Neural cell (in vitro differentiated cells): ENCODE data around the gene MCM9. TPM values are rescaled to one million over a fixed set of nuclear protein-coding genes. Genes with fewer than 3 reads are reported as not detected.

Experiments used
- H2AFZ ChIP-seq: fragments of 200-600, 300-800 bp; sonication (generic), shearing (Covaris generic); 2 replicates; pipeline ENCODE4 v1.6.0; 2014; ENCODE audit warnings: low read depth, mild to moderate bottlenecking, antibody characterized with exemption, low read length, moderate library complexity
- H3F3A ChIP-seq: fragments of 200-600 bp; shearing (Covaris generic); 2 replicates; pipeline ENCODE4 v1.6.1; 2016; ENCODE audit warnings: mild to moderate bottlenecking, moderate library complexity, mixed read lengths, antibody characterized with exemption, low read length; ENCODE audit not compliant: insufficient read depth, poor library complexity, severe bottlenecking
- H3K27ac ChIP-seq: fragments of 200-600, 300-800 bp; sonication (generic), shearing (Covaris generic); 2 replicates; pipeline ENCODE4 v1.5.1; 2014; ENCODE audit warnings: mild to moderate bottlenecking, low read length, moderate library complexity
- H3K27me3 ChIP-seq: fragments of 300-800, 200-600 bp; sonication (generic), shearing (Covaris generic); 2 replicates; pipeline ENCODE4 v1.6.0; 2014; ENCODE audit warnings: mild to moderate bottlenecking, low read depth, low read length, moderate library complexity; ENCODE audit not compliant: insufficient read depth
- H3K36me3 ChIP-seq: fragments of 300-800, 200-600 bp; sonication (generic), shearing (Covaris generic); 2 replicates; pipeline ENCODE4 v1.5.1; 2014; ENCODE audit warnings: mild to moderate bottlenecking, antibody characterized with exemption, low read length, moderate library complexity; ENCODE audit not compliant: insufficient read depth
- H3K4me2 ChIP-seq: fragments of 300-800, 200-600 bp; sonication (generic), shearing (Covaris generic); 2 replicates; pipeline ENCODE4 v1.6.0; 2014; ENCODE audit warnings: mild to moderate bottlenecking, low read length
- H3K4me3 ChIP-seq: fragments of 300-800, 200-600 bp; sonication (generic), shearing (Covaris generic); 2 replicates; pipeline ENCODE4 v1.5.1; 2014; ENCODE audit warnings: mild to moderate bottlenecking, low read length, moderate library complexity
- H3K79me2 ChIP-seq: fragments of 200-600 bp; shearing (Covaris generic); replicated peaks from 2 replicates; pipeline ENCODE4 v1.6.0; 2014; ENCODE audit warnings: mild to moderate bottlenecking, low read length, moderate library complexity; ENCODE audit not compliant: insufficient read depth
- H3K9ac ChIP-seq: fragments of 300-800, 200-600 bp; sonication (generic), shearing (Covaris generic); 2 replicates; pipeline ENCODE4 v1.6.1; 2016; ENCODE audit warnings: mild to moderate bottlenecking, low read length, mixed read lengths
- H3K9me2 ChIP-seq: fragments of 200-600 bp; shearing (Covaris generic); 2 replicates; pipeline ENCODE4 v1.6.1; 2016; ENCODE audit warnings: mild to moderate bottlenecking, low read length, mixed read lengths; ENCODE audit not compliant: insufficient read depth
- H3K9me3 ChIP-seq: fragments of 200-600, 300-800 bp; sonication (generic), shearing (Covaris generic); 2 replicates; pipeline ENCODE4 v1.6.1; 2016; ENCODE audit warnings: mild to moderate bottlenecking, mixed run types, low read length, moderate library complexity, mixed read lengths
- H4K20me1 ChIP-seq: fragments of 200-600 bp; shearing (Covaris generic); 2 replicates; pipeline ENCODE4 v1.6.1; 2016; ENCODE audit warnings: mild to moderate bottlenecking, mixed run types; ENCODE audit not compliant: insufficient read depth
- EP300 ChIP-seq: fragments of 450-650 bp; conservative IDR thresholded peaks from 2 replicates; pipeline ENCODE4 v1.6.1; 2014; ENCODE audit warnings: antibody characterized with exemption, mild to moderate bottlenecking, moderate library complexity; ENCODE audit not compliant: poor library complexity, severe bottlenecking
- EZH2 ChIP-seq: fragments of 200-600, 300-800 bp; shearing (Covaris generic), sonication (generic); IDR thresholded peaks from 2 replicates; pipeline ENCODE4 v1.6.1; 2014; ENCODE audit warnings: antibody characterized with exemption, low read length, borderline replicate concordance, mild to moderate bottlenecking; ENCODE audit not compliant: insufficient read depth, poor library complexity, severe bottlenecking
- MXI1 ChIP-seq: fragments of 450-650 bp; conservative IDR thresholded peaks from 2 replicates; pipeline ENCODE4 v1.6.1; 2014; ENCODE audit warnings: antibody characterized with exemption, mild to moderate bottlenecking; ENCODE audit not compliant: poor library complexity, severe bottlenecking
- POLR2AphosphoS5 ChIP-seq: IDR thresholded peaks from 2 replicates; pipeline ENCODE4 v1.6.1; 2012
- RAD21 ChIP-seq: fragments of 450-650 bp; conservative IDR thresholded peaks from 2 replicates; pipeline ENCODE4 v1.6.1; 2014; ENCODE audit warnings: antibody characterized with exemption, mild to moderate bottlenecking, moderate library complexity
- SMC3 ChIP-seq: fragments of 450-650 bp; conservative IDR thresholded peaks from 2 replicates; pipeline ENCODE4 v1.6.1; 2014; ENCODE audit warnings: antibody characterized with exemption, mild to moderate bottlenecking, moderate library complexity; ENCODE audit not compliant: poor library complexity
- TAF1 ChIP-seq: IDR thresholded peaks from 2 replicates; pipeline ENCODE4 v1.6.1; 2012; ENCODE audit warnings: low read depth
- polyA plus RNA-seq: library from polyadenylated mRNA; depleted of rRNA; stranded (reverse); fragments of >200 nt; gene quantifications from 2 replicates; pipeline ENCODE4 v1.2.3, GENCODE V29; 2014
- TF ChIP-seq, protein P1 (sequence below): fragments of 450-650 bp; IDR thresholded peaks from 2 replicates; pipeline ENCODE4 v1.5.1; 2014; ENCODE audit warnings: antibody characterized with exemption, mild to moderate bottlenecking, moderate library complexity; ENCODE audit not compliant: poor library complexity, severe bottlenecking
- TF ChIP-seq, protein P2 (sequence below): IDR thresholded peaks from 2 replicates; pipeline ENCODE4 v1.6.1; 2012; ENCODE audit warnings: borderline replicate concordance

MCM9 gene
- polyA plus RNA-seq, 1 donor from 2014 or later: 7.8 TPM

DNA sequence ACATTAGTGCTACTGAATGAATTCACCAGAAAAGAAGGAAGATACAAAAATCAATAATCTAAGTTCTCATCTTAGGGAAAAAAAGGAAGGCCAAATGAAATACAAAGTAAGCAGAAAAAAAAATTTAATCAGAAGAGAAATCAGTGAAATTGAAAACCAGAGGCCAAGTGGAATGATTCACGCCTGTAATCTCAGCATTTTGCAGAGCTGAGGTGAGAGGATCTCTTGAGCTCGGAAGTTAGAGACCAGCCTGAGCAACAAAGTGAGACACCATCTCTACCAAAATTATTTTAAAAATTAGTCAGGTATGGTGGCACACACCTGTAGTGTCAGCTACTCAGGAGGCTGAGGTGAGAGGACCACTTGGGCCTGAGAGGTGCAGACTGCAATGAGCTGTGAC, 62.2 kb downstream of the MCM9 start:
- no peaks in the 10 kb centered on the region for H3K36me3 ChIP-seq
- no peak overlapping the region for H3K4me2 ChIP-seq
- H3K27ac ChIP-seq: no peak overlapping the region
- H3K4me3 ChIP-seq: no peak overlapping the region
- H3K9ac ChIP-seq: no peak overlapping the region
- no peaks in the 10 kb centered on the region for H3K9me3 ChIP-seq
- no peaks in the 10 kb centered on the region for H4K20me1 ChIP-seq
- no peak overlapping the region for H2AFZ ChIP-seq
- no peaks in the 10 kb centered on the region for H3K79me2 ChIP-seq
- no peak for TF ChIP-seq RAD21
- TF ChIP-seq, protein P1, sequence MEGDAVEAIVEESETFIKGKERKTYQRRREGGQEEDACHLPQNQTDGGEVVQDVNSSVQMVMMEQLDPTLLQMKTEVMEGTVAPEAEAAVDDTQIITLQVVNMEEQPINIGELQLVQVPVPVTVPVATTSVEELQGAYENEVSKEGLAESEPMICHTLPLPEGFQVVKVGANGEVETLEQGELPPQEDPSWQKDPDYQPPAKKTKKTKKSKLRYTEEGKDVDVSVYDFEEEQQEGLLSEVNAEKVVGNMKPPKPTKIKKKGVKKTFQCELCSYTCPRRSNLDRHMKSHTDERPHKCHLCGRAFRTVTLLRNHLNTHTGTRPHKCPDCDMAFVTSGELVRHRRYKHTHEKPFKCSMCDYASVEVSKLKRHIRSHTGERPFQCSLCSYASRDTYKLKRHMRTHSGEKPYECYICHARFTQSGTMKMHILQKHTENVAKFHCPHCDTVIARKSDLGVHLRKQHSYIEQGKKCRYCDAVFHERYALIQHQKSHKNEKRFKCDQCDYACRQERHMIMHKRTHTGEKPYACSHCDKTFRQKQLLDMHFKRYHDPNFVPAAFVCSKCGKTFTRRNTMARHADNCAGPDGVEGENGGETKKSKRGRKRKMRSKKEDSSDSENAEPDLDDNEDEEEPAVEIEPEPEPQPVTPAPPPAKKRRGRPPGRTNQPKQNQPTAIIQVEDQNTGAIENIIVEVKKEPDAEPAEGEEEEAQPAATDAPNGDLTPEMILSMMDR: no peak
- TF ChIP-seq, protein P2, sequence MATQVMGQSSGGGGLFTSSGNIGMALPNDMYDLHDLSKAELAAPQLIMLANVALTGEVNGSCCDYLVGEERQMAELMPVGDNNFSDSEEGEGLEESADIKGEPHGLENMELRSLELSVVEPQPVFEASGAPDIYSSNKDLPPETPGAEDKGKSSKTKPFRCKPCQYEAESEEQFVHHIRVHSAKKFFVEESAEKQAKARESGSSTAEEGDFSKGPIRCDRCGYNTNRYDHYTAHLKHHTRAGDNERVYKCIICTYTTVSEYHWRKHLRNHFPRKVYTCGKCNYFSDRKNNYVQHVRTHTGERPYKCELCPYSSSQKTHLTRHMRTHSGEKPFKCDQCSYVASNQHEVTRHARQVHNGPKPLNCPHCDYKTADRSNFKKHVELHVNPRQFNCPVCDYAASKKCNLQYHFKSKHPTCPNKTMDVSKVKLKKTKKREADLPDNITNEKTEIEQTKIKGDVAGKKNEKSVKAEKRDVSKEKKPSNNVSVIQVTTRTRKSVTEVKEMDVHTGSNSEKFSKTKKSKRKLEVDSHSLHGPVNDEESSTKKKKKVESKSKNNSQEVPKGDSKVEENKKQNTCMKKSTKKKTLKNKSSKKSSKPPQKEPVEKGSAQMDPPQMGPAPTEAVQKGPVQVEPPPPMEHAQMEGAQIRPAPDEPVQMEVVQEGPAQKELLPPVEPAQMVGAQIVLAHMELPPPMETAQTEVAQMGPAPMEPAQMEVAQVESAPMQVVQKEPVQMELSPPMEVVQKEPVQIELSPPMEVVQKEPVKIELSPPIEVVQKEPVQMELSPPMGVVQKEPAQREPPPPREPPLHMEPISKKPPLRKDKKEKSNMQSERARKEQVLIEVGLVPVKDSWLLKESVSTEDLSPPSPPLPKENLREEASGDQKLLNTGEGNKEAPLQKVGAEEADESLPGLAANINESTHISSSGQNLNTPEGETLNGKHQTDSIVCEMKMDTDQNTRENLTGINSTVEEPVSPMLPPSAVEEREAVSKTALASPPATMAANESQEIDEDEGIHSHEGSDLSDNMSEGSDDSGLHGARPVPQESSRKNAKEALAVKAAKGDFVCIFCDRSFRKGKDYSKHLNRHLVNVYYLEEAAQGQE: no peak
- no peak for TF ChIP-seq MXI1
- no peak for TF ChIP-seq TAF1
- no peak for TF ChIP-seq POLR2AphosphoS5
- TF ChIP-seq SMC3: no peak
- TF ChIP-seq EZH2: no peak
- no peak for TF ChIP-seq EP300
- no peaks in the 10 kb centered on the region for H3K27me3 ChIP-seq
- no peaks in the 10 kb centered on the region for H3K9me2 ChIP-seq
- no peaks in the 10 kb centered on the region for H3F3A ChIP-seq

DNA sequence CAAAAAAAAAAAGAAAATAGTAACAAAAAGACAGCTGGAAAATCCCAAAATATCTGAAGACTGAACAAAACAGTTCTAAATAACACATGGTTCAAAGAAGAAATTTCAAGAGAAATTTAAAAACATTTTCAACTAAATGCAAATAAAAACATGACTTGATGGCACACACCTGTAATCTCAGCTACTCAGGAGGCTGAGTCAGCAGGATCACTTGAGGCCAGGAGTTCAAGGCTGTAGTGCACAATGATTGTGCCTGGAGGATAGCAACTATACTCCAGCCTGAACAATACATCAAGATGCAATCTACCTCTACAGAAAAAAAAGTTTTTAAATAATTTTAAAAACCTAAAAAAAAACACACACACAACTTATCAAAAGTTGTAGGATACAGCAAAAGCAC, 62.6 kb downstream of the MCM9 start:
- no peak overlapping the region for H3K4me3 ChIP-seq
- H3K9me2 ChIP-seq: no peaks in the 10 kb centered on the region
- H3K27ac ChIP-seq: no peak overlapping the region
- H3K9me3 ChIP-seq: no peaks in the 10 kb centered on the region
- no peaks in the 10 kb centered on the region for H4K20me1 ChIP-seq
- no peaks in the 10 kb centered on the region for H3K27me3 ChIP-seq
- TF ChIP-seq, protein P1: no peak
- TF ChIP-seq TAF1: no peak
- TF ChIP-seq POLR2AphosphoS5: no peak
- TF ChIP-seq EZH2: no peak
- no peak for TF ChIP-seq RAD21
- TF ChIP-seq SMC3: no peak
- TF ChIP-seq MXI1: no peak
- no peak for TF ChIP-seq EP300
- TF ChIP-seq, protein P2: no peak
- H3K79me2 ChIP-seq: no peaks in the 10 kb centered on the region
- no peaks in the 10 kb centered on the region for H3K36me3 ChIP-seq
- H3F3A ChIP-seq: no peaks in the 10 kb centered on the region
- no peak overlapping the region for H3K4me2 ChIP-seq
- no peak overlapping the region for H2AFZ ChIP-seq
- H3K9ac ChIP-seq: no peak overlapping the region
